SK-N-SH (cell line): ENCODE measurements around the gene FLYWCH2. TPM values are rescaled to one million over a fixed set of nuclear protein-coding genes. Genes with fewer than 3 reads are reported as not detected.

Source experiments
- CTCF ChIA-PET: fragments of 300-600, 350-600 bp; formaldehyde crosslinking; extraction: SDS; loops from one replicate; lab custom pipeline; 2021; lab: Yijun Ruan, JAX
- POLR2A ChIA-PET: fragments of 350-600 bp; sonication (Branson Sonifier 250); formaldehyde crosslinking; extraction: SDS; loops from one replicate; lab custom pipeline; 2020; ENCODE audit warnings: antibody characterized with exemption, inconsistent platforms; lab: Yijun Ruan, JAX
- DNase-seq: peaks from one replicate; pipeline ENCODE4 v3.0.0; 2012
- H2AFZ ChIP-seq: fragments of 200-600 bp; sonication (generic); 2 replicates; pipeline ENCODE4 v1.8.1; 2016; ENCODE audit warnings: antibody characterized with exemption, mild to moderate bottlenecking, low read depth
- H3F3A ChIP-seq: fragments of 200-600 bp; sonication (generic); replicated peaks from 2 replicates; pipeline ENCODE3; 2016; ENCODE audit warnings: antibody characterized with exemption, mild to moderate bottlenecking; ENCODE audit not compliant: insufficient read depth
- H3K27ac ChIP-seq, 2 experiments: fragments of 200-500 bp in 1 of 2; fragments of 200-600 bp in 1 of 2; sonication (Bioruptor generic) in 1 of 2; sonication (generic), shearing (Covaris generic) in 1 of 2; 2 replicates each; pipeline versions ENCODE4 v1.5.1 to v1.6.1; 2014 to 2016; ENCODE audit warnings: low read depth in 2 of 2, inconsistent platforms in 1 of 2, low read length in 1 of 2, mild to moderate bottlenecking in 1 of 2, mixed read lengths in 1 of 2
- H3K27me3 ChIP-seq: fragments of 200-600 bp; sonication (generic), shearing (Covaris generic); 2 replicates; pipeline ENCODE4 v1.6.1; 2016; ENCODE audit warnings: mixed run types; ENCODE audit not compliant: insufficient read depth
- H3K36me3 ChIP-seq, 2 experiments: fragments of 200-500 bp in 1 of 2; fragments of 200-600 bp in 1 of 2; sonication (Bioruptor generic) in 1 of 2; sonication (generic) in 1 of 2; replicated peaks in 1 of 2; 2 replicates each; pipeline versions ENCODE3 to v1.5.1; 2014 to 2016; ENCODE audit warnings: low read length in 1 of 2, mild to moderate bottlenecking in 1 of 2; ENCODE audit not compliant: insufficient read depth in 2 of 2, control insufficient read depth in 1 of 2
- H3K4me1 ChIP-seq, 2 experiments: fragments of 200-500 bp in 1 of 2; fragments of 200-600 bp in 1 of 2; sonication (Bioruptor generic) in 1 of 2; sonication (generic), shearing (Covaris generic) in 1 of 2; 2 replicates each; pipeline versions ENCODE4 v1.5.1 to v1.6.1; 2014 to 2016; ENCODE audit warnings: low read depth in 1 of 2, low read length in 1 of 2, mixed run types in 1 of 2; ENCODE audit not compliant: insufficient read depth in 2 of 2, control insufficient read depth in 1 of 2
- H3K4me2 ChIP-seq: fragments of 200-600 bp; sonication (generic), shearing (Covaris generic); 2 replicates; pipeline ENCODE4 v1.6.1; 2017; ENCODE audit warnings: mixed run types
- H3K4me3 ChIP-seq, 2 experiments: fragments of 200-500 bp in 1 of 2; fragments of 200-600 bp in 1 of 2; sonication (Bioruptor generic) in 1 of 2; sonication (generic), shearing (Covaris generic) in 1 of 2; 2 replicates each; pipeline versions ENCODE4 v1.5.1 to v1.8.1; 2014 to 2016; ENCODE audit warnings: low read depth in 2 of 2, inconsistent platforms in 1 of 2, low read length in 1 of 2, mild to moderate bottlenecking in 1 of 2, mixed read lengths in 1 of 2, moderate library complexity in 1 of 2
- H3K79me2 ChIP-seq: fragments of 200-600 bp; sonication (generic); 2 replicates; pipeline ENCODE4 v1.8.1; 2017; ENCODE audit warnings: mild to moderate bottlenecking; ENCODE audit not compliant: insufficient read depth
- H3K9ac ChIP-seq: fragments of 200-600 bp; sonication (generic); 2 replicates; pipeline ENCODE4 v1.6.1; 2017; ENCODE audit warnings: mixed run types
- H3K9me2 ChIP-seq: fragments of 200-600 bp; sonication (generic); 2 replicates; pipeline ENCODE4 v1.6.1; 2017; ENCODE audit warnings: mixed run types
- H3K9me3 ChIP-seq: fragments of 200-600 bp; sonication (generic); 2 replicates; pipeline ENCODE4 v1.6.1; 2017; ENCODE audit warnings: mixed run types, mild to moderate bottlenecking, moderate library complexity
- H4K20me1 ChIP-seq: fragments of 200-600 bp; sonication (generic); 2 replicates; pipeline ENCODE4 v1.6.1; 2017; ENCODE audit warnings: mild to moderate bottlenecking, mixed run types; ENCODE audit not compliant: insufficient read depth
- CHD2 ChIP-seq: fragments of 150-350 bp; IDR thresholded peaks from 2 replicates; pipeline ENCODE4 v1.6.1; 2018; ENCODE audit warnings: low read length; ENCODE audit not compliant: partially characterized antibody
- EZH2phosphoT487 ChIP-seq: fragments of 200-600 bp; sonication (generic); IDR thresholded peaks from 2 replicates; pipeline ENCODE4 v1.6.1; 2017; ENCODE audit warnings: low read depth, mixed run types, mild to moderate bottlenecking, antibody characterized with exemption, moderate library complexity, borderline replicate concordance
- FOXM1 ChIP-seq: IDR thresholded peaks from 2 replicates; pipeline ENCODE4 v1.4.0; 2012; ENCODE audit warnings: low read depth, mild to moderate bottlenecking
- JUND ChIP-seq: IDR thresholded peaks from 2 replicates; pipeline ENCODE4 v1.4.0; 2012
- MEF2A ChIP-seq: IDR thresholded peaks from 2 replicates; pipeline ENCODE4 v1.4.0; 2012; ENCODE audit warnings: low read depth, borderline replicate concordance
- MXI1 ChIP-seq: IDR thresholded peaks from 2 replicates; pipeline ENCODE4 v1.6.1; 2012; ENCODE audit warnings: mild to moderate bottlenecking, low read depth, low read length, improper control_type of control experiment
- RAD21 ChIP-seq: IDR thresholded peaks from 2 replicates; pipeline ENCODE4 v1.6.1; 2012; ENCODE audit warnings: mild to moderate bottlenecking, low read length
- RFX5 ChIP-seq: IDR thresholded peaks from 2 replicates; pipeline ENCODE4 v1.6.1; 2012; ENCODE audit warnings: mild to moderate bottlenecking, improper control_type of control experiment, low read length
- SIN3A ChIP-seq: IDR thresholded peaks from 2 replicates; pipeline ENCODE4 v1.6.1; 2012; ENCODE audit warnings: low read depth, mild to moderate bottlenecking, low read length, moderate library complexity, borderline replicate concordance
- SMC3 ChIP-seq: IDR thresholded peaks from 2 replicates; pipeline ENCODE4 v1.6.1; 2012; ENCODE audit warnings: low read depth, low read length, improper control_type of control experiment
- YY1 ChIP-seq: IDR thresholded peaks from 2 replicates; pipeline ENCODE4 v1.4.0; 2012; ENCODE audit warnings: low read depth, mild to moderate bottlenecking
- WGBS: methylation state at CpG from one replicate; pipeline ENCODE4 v1.1.6; 2017; ENCODE audit warnings: low lambda C conversion rate; 5-methylcytosine and 5-hydroxymethylcytosine counted together
- polyA plus RNA-seq, 3 experiments: library from polyadenylated mRNA; depleted of rRNA; stranded (reverse); fragments of >200 nt; gene quantifications; 2 replicates each; pipeline ENCODE4 v1.2.3, GENCODE V29; 2012
- TF ChIP-seq, protein P1 (sequence below): IDR thresholded peaks from 2 replicates; pipeline ENCODE4 v1.4.0; 2012; ENCODE audit warnings: low read depth
- TF ChIP-seq, protein P2 (sequence below): fragments of 150-350 bp; IDR thresholded peaks from 2 replicates; pipeline ENCODE4 v1.6.1; 2016; ENCODE audit warnings: mild to moderate bottlenecking, low read depth, low read length

FLYWCH2 gene
- polyA plus RNA-seq, 1 of the 3 experiments (the other 2 are of a cell fraction) = 64.8 TPM

DNA sequence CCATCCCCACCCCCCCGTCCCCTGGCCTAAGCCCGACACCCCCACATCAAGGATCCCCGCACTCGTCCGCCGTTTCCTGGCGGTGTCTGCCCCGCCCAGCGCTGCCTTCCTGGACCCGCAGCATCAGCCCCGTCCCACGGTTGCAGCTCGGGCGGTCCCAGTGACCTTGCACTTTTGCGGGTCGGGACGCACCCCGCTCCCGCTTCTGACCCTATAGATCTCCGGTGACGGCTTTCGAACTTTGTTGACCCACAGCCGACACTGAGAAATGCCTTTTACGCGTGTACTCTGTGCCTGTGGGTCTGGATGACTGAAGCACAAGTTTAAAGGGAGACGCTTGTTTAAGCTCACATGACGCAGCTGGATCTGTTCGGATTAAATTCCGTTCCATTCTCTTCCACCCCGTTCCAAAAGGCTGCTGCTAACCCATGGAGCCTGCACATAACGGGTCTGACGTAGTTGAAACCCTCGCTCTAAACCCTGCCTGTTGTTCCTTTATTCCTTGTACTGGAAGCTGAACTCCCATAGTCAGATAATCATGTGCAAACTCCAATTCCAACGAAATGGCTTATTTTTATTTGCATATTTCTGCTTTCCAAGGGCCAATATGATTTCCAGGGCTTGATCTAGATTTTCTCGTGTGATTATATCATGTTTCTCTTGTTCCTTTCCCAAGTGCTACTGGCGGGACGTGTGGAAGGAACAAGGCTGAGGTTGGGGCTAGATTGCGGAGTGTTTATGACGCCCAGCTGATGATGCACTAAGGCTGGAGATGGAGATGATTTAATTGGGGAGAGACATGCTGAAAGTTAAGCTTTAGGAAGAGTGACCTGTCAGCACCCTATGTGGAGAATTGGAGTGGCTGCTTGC is 29.6 kb downstream of the FLYWCH2 start:
- peak; percentile 47 for DNase-seq
- Histone ChIP-seq H3K36me3 (peaks cover 4 to 20% of the 10 kb centered on the region in 2 experiments), H3K9me3 (no peaks in the 10 kb centered on the region), H3K4me3 (peak overlapping the region; percentile 65 to 96), H2AFZ (peak overlapping the region; percentile 81), H3K27me3 (no peaks in the 10 kb centered on the region), H3F3A (peaks cover 31% of the 10 kb centered on the region), H3K4me2 (peak overlapping the region; percentile 94), H3K79me2 (peaks cover 26% of the 10 kb centered on the region), H3K9me2 (no peaks in the 10 kb centered on the region), H3K4me1 (peaks cover 7 to 17% of the 10 kb centered on the region in 2 experiments; a peak in 3 of 4 replicates), H4K20me1 (no peaks in the 10 kb centered on the region), H3K27ac (peak overlapping the region; percentile 18 to 65; a peak in 3 of 4 replicates), H3K9ac (peak overlapping the region; percentile 75)
- CTCF ChIA-PET = interaction anchor here (0.6 to 7.4 kb wide), 9 partner anchors 13 to 194 kb away, joined by 3 to 54 read pairs (median 4); no protein-coding TSS in a partner anchor
- TF ChIP-seq RAD21 = no peak
- TF ChIP-seq MXI1 = peak; percentile 59
- TF ChIP-seq SIN3A = no peak
- 6% methylated on average over 39 of the region's 39 CpGs for WGBS
- POLR2A ChIA-PET = interaction anchor here (0.6 to 3.1 kb wide), 4 partner anchors 29 to 193 kb away, joined by 3 to 12 read pairs (median 5); partner anchors contain the start of gene FLYWCH2

GRCh38 chr16:2913603-2914002 is 30.6 kb downstream of the FLYWCH2 start:
- peaks cover 7 to 17% of the 10 kb centered on the region in 2 experiments; a peak in 3 of 4 replicates for H3K4me1 ChIP-seq
- 94% methylated on average over 7 of the region's 7 CpGs for WGBS
- no peak overlapping the region for H2AFZ ChIP-seq
- H3F3A ChIP-seq = peaks cover 31% of the 10 kb centered on the region
- no peaks in the 10 kb centered on the region for H4K20me1 ChIP-seq
- H3K36me3 ChIP-seq = peaks cover 4 to 20% of the 10 kb centered on the region in 2 experiments
- no peak overlapping the region for H3K4me3 ChIP-seq
- H3K27me3 ChIP-seq = no peaks in the 10 kb centered on the region
- H3K27ac ChIP-seq = no peak overlapping the region
- H3K79me2 ChIP-seq = peaks cover 30% of the 10 kb centered on the region
- no peak overlapping the region for H3K9ac ChIP-seq
- no peak for DNase-seq
- H3K9me3 ChIP-seq = no peaks in the 10 kb centered on the region
- TF ChIP-seq, protein P1, sequence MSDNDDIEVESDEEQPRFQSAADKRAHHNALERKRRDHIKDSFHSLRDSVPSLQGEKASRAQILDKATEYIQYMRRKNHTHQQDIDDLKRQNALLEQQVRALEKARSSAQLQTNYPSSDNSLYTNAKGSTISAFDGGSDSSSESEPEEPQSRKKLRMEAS = no peak
- TF ChIP-seq YY1 (no peak), CHD2 (no peak), SIN3A (no peak), EZH2phosphoT487 (no peak), MXI1 (no peak), MEF2A (no peak), SMC3 (no peak), FOXM1 (no peak), RFX5 (no peak), JUND (no peak)
- TF ChIP-seq, protein P2, sequence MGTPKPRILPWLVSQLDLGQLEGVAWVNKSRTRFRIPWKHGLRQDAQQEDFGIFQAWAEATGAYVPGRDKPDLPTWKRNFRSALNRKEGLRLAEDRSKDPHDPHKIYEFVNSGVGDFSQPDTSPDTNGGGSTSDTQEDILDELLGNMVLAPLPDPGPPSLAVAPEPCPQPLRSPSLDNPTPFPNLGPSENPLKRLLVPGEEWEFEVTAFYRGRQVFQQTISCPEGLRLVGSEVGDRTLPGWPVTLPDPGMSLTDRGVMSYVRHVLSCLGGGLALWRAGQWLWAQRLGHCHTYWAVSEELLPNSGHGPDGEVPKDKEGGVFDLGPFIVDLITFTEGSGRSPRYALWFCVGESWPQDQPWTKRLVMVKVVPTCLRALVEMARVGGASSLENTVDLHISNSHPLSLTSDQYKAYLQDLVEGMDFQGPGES = no peak
- no peaks in the 10 kb centered on the region for H3K9me2 ChIP-seq
- ChIA-PET CTCF (interaction anchor here (0.9 to 7.4 kb wide), 5 partner anchors 12 to 75 kb away, joined by 3 to 54 read pairs (median 10); no protein-coding TSS in a partner anchor), POLR2A (interaction anchor here (3.1 kb wide), 1 partner anchor 30 kb away, joined by 12 read pairs; the partner anchor contains the start of gene FLYWCH2)
- H3K4me2 ChIP-seq = peak overlapping the region; percentile 94
